EL (cell line): Measurements from ENCODE around the gene LDLR.
"Not testable (repeated sequence)": the region's sequence is repeated elsewhere in the genome, so short reads cannot be mapped to it uniquely, and the experiment has no call there.

Experiments used
- DNase-seq: peaks from one replicate; pipeline ENCODE4 v3.0.0-alpha.2; 2016

LDLR gene

DNA sequence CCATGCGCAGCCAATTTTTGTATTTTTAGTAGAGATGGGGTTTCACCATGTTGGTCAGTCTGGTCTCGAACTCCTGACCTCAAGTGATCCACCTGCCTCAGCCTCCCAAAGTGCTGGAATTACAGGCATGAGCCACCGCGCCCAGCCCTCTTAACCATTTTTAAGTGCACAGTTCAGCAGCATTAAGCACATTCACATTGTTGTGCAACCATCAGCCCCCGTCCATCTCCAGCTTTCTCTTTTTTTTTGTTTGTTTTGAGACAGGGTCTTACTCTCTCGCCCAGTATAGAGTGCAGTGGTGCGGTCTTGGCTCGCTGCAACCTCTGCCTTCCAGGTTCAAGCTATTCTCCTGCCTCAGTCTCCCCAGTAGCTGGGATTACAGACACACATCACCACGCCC is 12.5 kb upstream of the LDLR start:
- not testable (repeated sequence) for DNase-seq

DNA sequence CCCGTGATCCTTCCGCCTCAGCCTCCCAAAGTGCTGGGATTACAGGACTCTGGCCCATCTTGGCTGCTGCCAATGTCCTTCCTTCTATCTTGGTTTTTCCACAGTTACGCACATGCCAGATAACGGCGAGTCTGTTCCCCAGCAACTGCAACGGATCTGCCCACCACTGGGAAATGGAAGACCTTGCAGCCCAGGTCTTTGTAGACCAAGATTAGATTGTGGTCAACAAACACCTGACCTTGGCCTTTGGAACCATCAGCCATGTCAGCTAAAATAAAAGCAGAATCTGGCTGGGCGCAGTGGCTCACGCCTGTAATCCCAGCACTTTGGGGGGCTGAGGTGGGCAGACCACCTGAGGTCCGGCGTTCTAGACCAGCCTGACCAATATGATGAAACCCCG is 10.4 kb upstream of the LDLR start:
- DNase-seq: no peak

DNA sequence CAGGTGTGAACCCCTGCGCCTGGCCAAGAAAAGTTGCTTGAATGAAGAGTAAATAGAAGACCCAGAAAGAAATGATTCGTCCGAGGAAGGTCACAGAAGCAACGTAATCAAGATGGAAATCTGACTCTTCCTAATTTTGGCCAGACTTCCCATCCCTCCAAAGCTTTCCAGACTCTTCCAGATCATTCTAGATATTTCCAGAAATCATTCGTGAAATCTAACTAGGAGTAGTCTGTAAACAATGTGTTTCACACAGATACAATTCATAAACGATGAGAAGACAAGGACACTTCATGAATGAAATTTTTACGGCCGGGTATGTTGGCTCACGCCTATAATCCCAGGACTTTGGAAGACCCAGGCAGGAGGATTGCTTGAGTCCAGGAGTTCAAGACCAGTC is 9.3 kb upstream of the LDLR start:
- DNase-seq: no peak

DNA sequence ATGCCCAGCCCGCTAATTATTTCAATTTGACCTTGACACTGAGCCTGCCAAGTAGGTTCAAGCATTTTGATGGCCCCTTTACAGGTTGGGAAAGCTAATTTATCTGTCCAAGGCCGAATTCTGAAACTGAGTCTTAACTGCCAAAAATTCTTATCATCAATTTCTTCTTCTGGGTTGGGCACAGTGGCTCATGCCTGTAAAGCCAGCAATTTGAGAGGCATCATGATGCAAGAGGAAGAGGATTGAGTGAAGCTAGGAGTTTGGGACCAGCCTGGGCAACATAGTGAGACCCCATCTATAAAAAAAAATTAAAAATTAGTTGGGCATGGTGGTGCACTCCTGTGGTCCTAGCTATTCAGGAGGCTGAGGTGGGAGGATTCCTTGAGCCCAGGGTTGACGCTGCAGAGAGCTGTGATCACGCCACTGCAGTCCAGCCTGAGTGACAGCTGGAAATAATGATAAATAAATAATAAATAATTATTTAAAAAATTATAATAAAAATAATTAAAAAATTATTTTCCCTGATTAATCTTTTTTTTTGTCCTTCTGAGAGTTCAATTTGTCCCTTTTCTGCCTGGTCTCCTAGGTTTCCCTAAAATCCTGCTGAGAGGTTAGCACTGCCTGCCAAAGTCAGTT is 1.3 kb upstream of the LDLR start:
- no peak for DNase-seq

DNA sequence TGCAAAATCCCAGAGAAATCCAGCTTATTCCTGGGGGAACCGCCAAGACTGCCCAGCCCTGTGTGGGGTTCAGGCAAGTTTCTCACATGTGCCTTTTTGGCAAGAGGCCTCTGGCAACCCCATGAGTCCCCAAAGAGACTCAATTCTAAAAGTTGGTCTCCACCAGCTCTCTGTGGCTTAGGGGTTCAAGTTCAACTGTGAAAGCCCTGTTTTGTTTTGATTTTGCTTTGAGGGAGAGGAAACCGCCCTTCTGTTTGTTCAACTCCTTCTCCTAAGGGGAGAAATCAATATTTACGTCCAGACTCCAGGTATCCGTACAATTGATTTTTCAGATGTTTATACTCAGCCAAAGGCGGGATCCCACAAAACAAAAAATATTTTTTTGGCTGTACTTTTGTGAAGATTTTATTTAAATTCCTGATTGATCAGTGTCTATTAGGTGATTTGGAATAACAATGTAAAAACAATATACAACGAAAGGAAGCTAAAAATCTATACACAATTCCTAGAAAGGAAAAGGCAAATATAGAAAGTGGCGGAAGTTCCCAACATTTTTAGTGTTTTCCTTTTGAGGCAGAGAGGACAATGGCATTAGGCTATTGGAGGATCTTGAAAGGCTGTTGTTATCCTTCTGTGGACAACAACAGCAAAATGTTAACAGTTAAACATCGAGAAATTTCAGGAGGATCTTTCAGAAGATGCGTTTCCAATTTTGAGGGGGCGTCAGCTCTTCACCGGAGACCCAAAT is 583 bp upstream of the LDLR start:
- DNase-seq: no peak

DNA sequence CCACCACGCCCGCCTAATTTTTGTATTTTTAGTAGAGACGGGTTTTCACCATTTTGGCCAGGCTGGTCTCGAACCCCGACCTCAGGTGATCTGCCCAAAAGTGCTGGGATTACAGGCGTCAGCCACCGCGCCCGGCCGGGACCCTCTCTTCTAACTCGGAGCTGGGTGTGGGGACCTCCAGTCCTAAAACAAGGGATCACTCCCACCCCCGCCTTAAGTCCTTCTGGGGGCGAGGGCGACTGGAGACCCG is 676 bp downstream of the LDLR start:
- DNase-seq: not testable (repeated sequence)

DNA sequence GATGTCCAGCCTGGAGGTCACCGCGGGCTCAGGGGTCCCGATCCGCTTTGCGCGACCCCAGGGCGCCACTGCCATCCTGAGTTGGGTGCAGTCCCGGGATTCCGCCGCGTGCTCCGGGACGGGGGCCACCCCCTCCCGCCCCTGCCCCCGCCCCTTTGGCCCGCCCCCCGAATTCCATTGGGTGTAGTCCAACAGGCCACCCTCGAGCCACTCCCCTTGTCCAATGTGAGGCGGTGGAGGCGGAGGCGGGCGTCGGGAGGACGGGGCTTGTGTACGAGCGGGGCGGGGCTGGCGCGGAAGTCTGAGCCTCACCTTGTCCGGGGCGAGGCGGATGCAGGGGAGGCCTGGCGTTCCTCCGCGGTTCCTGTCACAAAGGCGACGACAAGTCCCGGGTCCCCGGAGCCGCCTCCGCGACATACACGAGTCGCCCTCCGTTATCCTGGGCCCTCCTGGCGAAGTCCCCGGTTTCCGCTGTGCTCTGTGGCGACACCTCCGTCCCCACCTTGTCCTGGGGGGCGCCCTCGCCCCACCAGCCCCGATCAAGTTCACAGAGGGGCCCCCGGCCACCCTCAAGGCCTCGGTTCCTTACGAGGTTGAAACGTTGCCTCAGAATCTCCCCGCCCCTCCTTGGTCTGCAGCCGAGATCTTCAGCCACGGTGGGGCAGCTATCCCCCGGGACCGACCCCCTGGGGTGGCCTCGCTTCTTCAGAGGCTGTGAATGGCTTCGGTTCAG is 1.2 kb downstream of the LDLR start:
- peak; percentile 97 for DNase-seq

DNA sequence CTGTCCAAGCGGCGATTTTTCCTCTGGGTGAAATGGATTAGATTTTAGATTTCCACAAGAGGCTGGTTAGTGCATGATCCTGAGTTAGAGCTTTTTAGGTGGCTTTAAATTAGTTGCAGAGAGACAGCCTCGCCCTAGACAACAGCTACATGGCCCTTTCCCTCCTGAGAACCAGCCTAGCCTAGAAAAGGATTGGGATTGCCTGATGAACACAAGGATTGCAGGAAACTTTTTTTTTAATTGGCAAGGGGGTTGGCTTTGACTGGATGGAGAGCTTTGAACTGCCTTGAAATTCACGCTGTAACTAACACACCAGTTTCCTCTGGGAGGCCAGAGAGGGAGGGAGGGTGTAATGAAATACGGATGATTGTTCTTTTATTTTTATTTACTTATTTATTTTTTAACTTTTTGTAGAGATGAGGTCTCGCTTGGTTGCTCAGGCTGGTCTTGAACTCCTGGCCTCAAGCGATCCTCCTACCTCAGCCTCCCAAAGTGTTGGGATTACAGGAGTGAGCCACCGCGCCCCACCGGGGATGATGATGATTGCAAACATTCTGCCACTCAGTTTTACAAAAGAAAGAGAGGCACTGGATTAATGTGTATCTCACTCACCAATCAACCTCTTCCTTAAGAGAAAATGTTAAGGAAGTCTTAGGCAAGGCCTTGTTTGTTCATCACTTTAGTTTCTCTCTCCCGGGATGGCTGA is 1.9 kb downstream of the LDLR start:
- no peak for DNase-seq

DNA sequence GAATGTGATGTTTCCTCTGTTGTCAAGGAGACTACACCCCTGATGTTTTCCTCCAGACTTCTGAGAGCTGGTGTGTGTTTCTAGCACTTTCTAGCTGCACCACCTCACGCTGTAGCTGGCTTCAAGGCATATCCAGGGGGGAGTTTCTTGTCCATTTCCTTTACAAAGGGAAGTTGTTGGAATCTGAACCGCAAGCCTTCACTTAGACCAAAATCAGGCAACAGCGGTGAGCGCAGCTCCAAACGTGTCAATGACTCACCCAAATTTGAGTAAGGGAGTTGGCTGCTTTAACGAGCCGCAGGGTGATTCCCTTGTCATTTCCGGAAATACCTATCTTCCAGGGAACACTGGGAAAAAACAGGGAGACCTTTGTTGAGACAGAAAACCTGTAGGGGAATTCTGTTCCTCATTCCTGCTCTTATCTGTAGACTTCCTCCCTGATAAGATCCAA is 2.5 kb downstream of the LDLR start:
- DNase-seq: peak; percentile 95

DNA sequence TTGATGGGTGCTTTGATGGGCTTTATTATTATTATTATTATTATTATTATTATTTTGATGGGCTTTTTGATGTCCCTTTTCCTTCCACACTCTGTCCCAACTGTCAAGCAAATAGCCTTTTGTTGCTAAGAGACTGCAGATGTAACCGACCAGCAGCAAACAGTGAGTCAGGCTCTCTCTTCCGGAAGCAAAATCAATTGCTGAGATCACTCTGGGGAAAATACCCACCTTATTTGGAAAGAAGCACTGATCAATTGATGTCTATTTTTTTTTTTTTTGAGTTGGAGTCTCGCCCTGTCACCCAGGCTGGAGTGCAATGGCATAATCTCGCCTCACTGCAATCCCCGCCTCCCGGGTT is 2.9 kb downstream of the LDLR start:
- peak; percentile 55 for DNase-seq

DNA sequence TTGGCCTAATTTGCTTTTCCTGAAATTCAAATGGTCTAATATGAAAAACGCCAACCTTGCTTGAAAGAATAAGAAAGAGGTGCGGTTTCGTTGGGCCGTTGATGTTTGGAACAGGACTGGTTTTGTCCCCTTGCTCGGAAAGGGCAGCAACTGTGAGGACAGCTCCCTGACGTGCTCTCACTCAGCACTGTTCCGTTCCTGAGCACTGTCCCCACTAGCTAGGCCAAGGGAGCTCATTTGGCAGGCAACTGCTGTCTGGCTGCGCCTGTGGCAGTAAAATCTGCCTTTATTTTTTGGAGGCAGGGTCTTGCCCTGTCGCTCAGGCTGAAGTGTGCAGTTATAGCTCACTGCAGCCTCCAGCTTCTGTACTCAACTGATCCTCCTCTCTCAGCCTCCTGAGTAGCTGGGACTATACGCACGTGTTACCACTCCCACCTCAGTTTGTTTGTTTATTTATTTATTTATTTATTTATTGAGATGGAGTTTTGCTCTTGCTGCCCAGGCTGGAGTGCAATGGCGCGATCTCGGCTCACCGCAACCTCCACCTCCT is 4.5 kb downstream of the LDLR start:
- DNase-seq: no peak

DNA sequence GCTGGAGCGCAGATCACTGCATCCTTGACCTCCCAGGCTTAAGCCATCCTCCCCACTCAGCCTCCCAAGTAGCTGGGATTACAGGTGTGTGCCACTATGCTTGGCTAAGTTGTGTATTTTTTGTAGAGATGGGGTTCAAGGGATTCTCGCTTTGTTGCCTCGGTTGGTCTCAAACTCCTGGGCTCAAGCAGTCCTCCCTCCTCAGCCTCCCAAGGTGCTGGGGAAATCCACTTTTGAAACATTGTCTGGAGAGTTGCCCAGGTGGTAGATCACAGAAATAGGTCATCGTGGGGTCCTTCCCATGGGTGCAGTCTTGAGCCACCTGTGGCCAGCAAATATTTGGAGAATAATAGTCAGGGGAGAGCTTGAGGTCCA is 5.2 kb downstream of the LDLR start:
- no peak for DNase-seq

DNA sequence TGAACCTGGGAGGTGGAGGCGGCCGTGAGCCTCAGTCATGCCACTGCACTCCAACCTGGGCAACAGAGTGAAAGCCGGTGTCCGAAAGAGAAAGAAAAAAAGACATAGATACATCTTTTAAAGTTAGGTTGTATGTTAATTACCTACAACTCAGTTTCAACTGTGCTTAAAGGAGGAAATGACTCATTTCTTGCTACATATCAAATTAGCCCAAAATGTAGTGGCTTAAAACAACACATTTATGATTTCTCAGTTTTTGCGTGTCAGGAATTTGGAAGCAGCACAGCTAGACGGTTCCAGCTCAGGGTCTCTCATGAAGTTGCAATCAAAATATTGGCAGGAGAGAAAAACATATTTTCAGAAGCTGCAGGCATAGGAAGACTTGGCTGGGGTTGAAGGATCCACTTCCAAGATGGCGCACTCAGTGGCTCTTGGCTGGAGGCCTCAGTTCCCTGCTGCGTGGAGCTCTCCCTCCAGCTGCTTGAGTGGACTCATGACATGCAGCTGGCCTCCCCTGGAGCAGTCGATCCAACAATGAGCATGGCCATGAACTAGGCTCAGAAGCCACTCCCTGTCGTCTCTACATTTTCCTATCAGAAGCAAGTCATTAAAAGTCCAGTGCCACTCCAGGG is 7.1 kb downstream of the LDLR start:
- DNase-seq: peak; percentile 52

DNA sequence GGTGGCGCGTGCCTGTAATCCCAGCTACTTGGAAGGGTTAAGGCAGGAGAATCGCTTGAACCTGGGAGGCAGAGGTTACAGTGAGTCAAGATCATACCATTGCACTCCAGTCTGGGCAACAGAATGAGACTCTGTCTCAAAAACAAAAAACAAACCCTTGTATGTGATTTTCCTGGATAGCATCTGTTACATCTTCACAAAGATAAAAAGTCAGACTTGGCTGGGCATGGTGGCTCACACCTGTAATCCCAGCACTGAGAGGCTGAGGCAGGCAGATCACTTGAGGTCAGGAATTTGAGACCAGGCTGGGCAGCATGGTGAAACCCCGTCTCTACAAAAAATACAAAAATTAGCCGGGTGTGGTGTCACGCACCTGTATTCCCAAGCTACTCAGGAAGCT is 8.1 kb downstream of the LDLR start:
- DNase-seq: not testable (repeated sequence)

DNA sequence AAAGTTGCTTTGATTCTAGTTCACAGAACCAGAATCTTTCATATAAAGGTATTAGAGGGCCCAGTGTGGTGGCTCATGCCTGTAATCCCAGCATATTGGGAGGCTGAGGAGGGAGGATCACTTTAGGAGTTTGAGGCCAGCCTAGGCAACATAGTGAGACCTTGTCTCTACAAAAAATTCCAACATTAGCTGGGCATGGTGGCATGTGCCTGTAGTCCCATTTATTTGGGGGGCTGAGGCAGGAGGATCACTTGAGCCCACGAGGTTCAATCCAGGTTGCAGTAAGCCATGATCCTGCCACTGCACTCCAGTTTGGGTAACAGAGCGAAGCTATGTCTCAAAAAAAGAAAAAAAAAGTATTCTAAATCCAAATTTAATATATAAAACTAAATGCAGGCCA is 9.1 kb downstream of the LDLR start:
- no peak for DNase-seq

DNA sequence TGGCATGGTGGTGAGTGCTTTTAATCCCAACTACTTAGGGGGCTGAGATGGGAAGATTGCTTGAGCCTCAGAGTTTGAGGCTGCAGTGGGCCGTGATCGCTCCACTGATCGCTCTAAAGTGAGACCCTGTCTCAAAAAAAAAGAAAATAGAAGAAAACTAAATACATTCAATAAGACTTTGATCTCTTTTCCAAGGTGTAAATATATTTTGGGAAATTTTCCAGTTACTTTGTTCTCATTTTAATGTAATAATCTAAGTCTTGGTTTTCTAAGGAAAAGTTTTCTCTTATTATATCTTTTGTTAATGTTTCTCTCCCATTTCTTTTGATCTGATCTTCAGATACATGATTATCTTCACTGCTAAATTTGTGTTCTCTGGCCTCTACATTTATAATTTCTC is 9.6 kb downstream of the LDLR start:
- DNase-seq: no peak

DNA sequence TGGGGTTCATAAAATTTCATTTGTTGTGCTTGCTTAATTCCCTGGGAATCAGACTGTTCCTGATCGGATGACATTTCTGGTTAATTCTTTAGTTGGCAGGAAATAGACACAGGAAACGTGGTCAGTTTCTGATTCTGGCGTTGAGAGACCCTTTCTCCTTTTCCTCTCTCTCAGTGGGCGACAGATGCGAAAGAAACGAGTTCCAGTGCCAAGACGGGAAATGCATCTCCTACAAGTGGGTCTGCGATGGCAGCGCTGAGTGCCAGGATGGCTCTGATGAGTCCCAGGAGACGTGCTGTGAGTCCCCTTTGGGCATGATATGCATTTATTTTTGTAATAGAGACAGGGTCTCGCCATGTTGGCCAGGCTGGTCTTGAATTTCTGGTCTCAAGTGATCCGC is 10.8 kb downstream of the LDLR start:
- DNase-seq: no peak

DNA sequence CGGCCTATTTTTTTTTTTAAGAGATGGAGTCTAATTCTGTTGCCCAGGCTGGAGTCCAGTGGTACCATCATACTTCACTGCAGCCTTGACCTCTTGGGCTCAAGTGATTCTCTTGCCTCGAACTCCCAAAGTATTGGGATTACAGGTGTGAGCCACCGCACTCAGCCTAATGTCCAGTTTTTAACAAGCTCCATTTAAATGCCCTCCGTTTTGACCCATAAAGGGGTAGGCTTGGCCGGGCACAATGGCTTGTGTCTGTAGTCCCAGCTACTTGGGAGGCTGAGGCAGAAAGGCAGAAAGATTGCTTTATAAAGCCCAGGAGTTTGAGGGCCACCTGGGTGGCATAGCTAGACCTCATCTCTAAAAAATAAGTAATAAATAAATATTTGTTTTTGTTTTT is 11.8 kb downstream of the LDLR start:
- no peak for DNase-seq

DNA sequence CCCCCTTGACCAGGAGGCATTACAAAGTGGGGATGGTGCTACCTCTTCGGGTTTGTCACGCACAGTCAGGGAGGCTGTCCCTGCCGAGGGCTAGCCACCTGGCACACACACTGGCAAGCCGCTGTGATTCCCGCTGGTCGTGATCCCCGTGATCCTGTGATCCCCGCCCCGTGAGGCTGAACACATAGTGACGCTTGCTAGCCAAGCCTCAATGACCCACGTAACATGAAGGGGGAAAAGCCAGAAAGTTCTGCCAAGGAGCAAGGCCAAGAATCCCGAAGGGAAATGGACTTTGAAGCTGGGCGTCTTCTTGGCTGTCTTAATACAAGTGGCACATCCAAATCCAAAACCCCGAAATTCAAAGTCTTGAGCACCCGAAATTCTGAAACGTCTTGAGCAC is 13.7 kb downstream of the LDLR start:
- no peak for DNase-seq

DNA sequence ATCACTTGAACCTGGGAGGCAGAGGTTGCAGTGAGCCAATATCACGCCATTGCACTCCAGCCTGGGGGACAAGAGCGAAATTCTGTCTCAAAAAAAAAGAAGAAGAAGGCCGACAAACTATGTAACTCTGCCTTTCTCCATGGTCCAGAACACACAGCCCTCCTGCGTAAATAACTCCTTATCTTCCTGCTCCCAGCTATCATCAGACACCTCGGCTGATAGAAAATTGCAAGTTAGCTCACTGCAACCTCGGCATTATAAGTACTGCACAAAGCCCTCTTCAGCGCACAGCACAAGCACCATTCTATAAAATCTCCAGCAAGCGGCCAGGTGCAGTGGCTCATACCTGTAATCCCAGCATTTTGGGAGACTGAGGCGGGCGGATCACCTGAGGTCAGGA is 14.4 kb downstream of the LDLR start:
- not testable (repeated sequence) for DNase-seq

DNA sequence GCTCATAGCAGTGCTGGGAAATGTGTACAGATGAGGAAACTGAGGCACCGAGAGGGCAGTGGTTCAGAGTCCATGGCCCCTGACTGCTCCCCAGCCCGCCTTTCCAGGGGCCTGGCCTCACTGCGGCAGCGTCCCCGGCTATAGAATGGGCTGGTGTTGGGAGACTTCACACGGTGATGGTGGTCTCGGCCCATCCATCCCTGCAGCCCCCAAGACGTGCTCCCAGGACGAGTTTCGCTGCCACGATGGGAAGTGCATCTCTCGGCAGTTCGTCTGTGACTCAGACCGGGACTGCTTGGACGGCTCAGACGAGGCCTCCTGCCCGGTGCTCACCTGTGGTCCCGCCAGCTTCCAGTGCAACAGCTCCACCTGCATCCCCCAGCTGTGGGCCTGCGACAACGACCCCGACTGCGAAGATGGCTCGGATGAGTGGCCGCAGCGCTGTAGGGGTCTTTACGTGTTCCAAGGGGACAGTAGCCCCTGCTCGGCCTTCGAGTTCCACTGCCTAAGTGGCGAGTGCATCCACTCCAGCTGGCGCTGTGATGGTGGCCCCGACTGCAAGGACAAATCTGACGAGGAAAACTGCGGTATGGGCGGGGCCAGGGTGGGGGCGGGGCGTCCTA is 15.9 kb downstream of the LDLR start:
- no peak for DNase-seq

DNA sequence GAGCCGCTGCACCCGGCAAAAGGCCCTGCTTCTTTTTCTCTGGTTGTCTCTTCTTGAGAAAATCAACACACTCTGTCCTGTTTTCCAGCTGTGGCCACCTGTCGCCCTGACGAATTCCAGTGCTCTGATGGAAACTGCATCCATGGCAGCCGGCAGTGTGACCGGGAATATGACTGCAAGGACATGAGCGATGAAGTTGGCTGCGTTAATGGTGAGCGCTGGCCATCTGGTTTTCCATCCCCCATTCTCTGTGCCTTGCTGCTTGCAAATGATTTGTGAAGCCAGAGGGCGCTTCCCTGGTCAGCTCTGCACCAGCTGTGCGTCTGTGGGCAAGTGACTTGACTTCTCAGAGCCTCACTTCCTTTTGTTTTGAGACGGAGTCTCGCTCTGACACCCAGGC is 17.2 kb downstream of the LDLR start:
- no peak for DNase-seq

DNA sequence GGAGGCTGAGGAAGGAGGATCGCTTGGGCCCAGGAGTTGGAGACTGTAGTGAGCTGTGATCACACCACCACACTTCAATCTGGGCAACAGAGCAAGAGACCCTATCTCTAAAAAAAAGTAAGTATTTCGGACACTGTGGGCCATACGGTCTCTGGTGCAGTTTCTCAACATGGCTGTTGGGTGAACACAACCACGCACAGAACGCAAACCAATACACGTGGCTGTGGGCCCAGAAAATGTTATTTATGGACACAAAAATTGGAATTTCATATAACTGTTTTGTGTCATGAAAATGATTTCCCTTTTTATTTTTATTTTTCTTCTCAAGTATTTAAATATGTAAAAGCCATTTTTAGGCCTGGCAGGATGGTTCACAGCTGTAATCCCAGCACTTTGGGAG is 19.5 kb downstream of the LDLR start:
- no peak for DNase-seq
